Neuronal stem cell (in vitro differentiated cells): ENCODE data around the gene PAM16.

Experiments
- DNase-seq: peaks from one replicate; pipeline ENCODE4 v3.0.0-alpha.2; 2013; ENCODE audit warnings: low spot score
- H2AFZ ChIP-seq: one replicate; pipeline ENCODE4 v1.6.1; 2013; ENCODE audit warnings: mild to moderate bottlenecking, low read length, inconsistent platforms
- H2AK5ac ChIP-seq: 2 replicates; pipeline ENCODE4 v1.6.1; 2013; ENCODE audit warnings: low read depth, mild to moderate bottlenecking, inconsistent platforms, low read length, moderate library complexity, mixed read lengths
- H2BK120ac ChIP-seq: 2 replicates; pipeline ENCODE4 v1.6.1; 2013; ENCODE audit warnings: low read depth, mild to moderate bottlenecking, inconsistent platforms, low read length, moderate library complexity, mixed read lengths
- H2BK12ac ChIP-seq: one replicate; pipeline ENCODE4 v1.6.1; 2013; ENCODE audit warnings: low read length, inconsistent platforms
- H2BK15ac ChIP-seq: 2 replicates; pipeline ENCODE4 v1.6.1; 2013; ENCODE audit warnings: mild to moderate bottlenecking, low read length, inconsistent platforms, mixed read lengths
- H2BK5ac ChIP-seq: one replicate; pipeline ENCODE4 v1.6.1; 2013; ENCODE audit warnings: inconsistent platforms, mild to moderate bottlenecking, low read length, moderate library complexity
- H3K14ac ChIP-seq: one replicate; pipeline ENCODE4 v1.6.1; 2013; ENCODE audit warnings: low read length, inconsistent platforms
- H3K18ac ChIP-seq: 2 replicates; pipeline ENCODE4 v1.6.1; 2013; ENCODE audit warnings: low read length, inconsistent platforms
- H3K23ac ChIP-seq: 2 replicates; pipeline ENCODE4 v1.6.1; 2013; ENCODE audit warnings: low read depth, mild to moderate bottlenecking, mixed read lengths, low read length, inconsistent platforms; ENCODE audit not compliant: poor library complexity
- H3K27ac ChIP-seq: replicated peaks from 3 replicates; pipeline ENCODE4 v1.5.1; 2013; ENCODE audit warnings: low read length, inconsistent platforms
- H3K27me3 ChIP-seq, 3 experiments: 2 replicates each; pipeline ENCODE4 v1.6.1; 2013; ENCODE audit warnings: low read length in 3 of 3, mild to moderate bottlenecking in 2 of 3, inconsistent platforms in 1 of 3, low read depth in 1 of 3, mixed read lengths in 1 of 3, moderate library complexity in 1 of 3; ENCODE audit not compliant: control insufficient read depth in 3 of 3, insufficient read depth in 3 of 3
- H3K36me3 ChIP-seq, 2 donors: replicated peaks in 1 of 2; 2 replicates each; pipeline ENCODE4 v1.6.1; 2013; ENCODE audit warnings: low read length in 2 of 2; ENCODE audit not compliant: control insufficient read depth in 2 of 2, insufficient read depth in 2 of 2
- H3K4ac ChIP-seq: 2 replicates; pipeline ENCODE4 v1.6.1; 2013; ENCODE audit warnings: inconsistent platforms, mild to moderate bottlenecking, low read length, moderate library complexity
- H3K4me1 ChIP-seq, 2 donors: 1 replicate in 1 of 2; 2 replicates in 1 of 2; pipeline ENCODE4 v1.6.1; 2013; ENCODE audit warnings: low read length in 2 of 2, low read depth in 1 of 2; ENCODE audit not compliant: control insufficient read depth in 2 of 2, insufficient read depth in 1 of 2
- H3K4me2 ChIP-seq: one replicate; pipeline ENCODE4 v1.6.1; 2013; ENCODE audit warnings: mild to moderate bottlenecking, low read length, inconsistent platforms; ENCODE audit not compliant: insufficient read depth, poor library complexity, severe bottlenecking
- H3K4me3 ChIP-seq, 2 donors: 2 replicates each; pipeline ENCODE4 v1.5.1; 2013; ENCODE audit warnings: low read length in 2 of 2, mild to moderate bottlenecking in 2 of 2, inconsistent platforms in 1 of 2, moderate library complexity in 1 of 2
- H3K79me1 ChIP-seq: one replicate; pipeline ENCODE4 v1.6.1; 2013; ENCODE audit warnings: low read depth, mild to moderate bottlenecking, inconsistent platforms, low read length, moderate library complexity
- H3K9ac ChIP-seq: one replicate; pipeline ENCODE4 v1.6.1; 2013; ENCODE audit warnings: mild to moderate bottlenecking, low read depth, low read length, inconsistent platforms; ENCODE audit not compliant: poor library complexity
- H3K9me3 ChIP-seq, 2 donors: replicated peaks in 1 of 2; 2 replicates each; pipeline versions ENCODE3 to v1.6.1; 2013; ENCODE audit warnings: low read length in 2 of 2, mild to moderate bottlenecking in 2 of 2, inconsistent platforms in 1 of 2, low read depth in 1 of 2, mixed read lengths in 1 of 2, moderate library complexity in 1 of 2; ENCODE audit not compliant: control insufficient read depth in 2 of 2, insufficient read depth in 1 of 2
- H4K8ac ChIP-seq: one replicate; pipeline ENCODE4 v1.6.1; 2013; ENCODE audit warnings: low read depth, mild to moderate bottlenecking, inconsistent platforms, low read length, moderate library complexity
- H4K91ac ChIP-seq: one replicate; pipeline ENCODE4 v1.6.1; 2013; ENCODE audit warnings: low read length, low read depth, mild to moderate bottlenecking, inconsistent platforms; ENCODE audit not compliant: poor library complexity
- WGBS, 2 donors: extraction: QIAGEN DNeasy Blood & Tissue Kit; methylation state at CpG; one replicate each; pipeline ENCODE4 v1.1.7; 2013; ENCODE audit warnings: missing lambda C conversion rate in 2 of 2, mixed read lengths in 1 of 2; ENCODE audit not compliant: insufficient read length in 2 of 2, insufficient replicate concordance in 1 of 2; ENCODE audit errors: extremely low coverage in 2 of 2; 5-methylcytosine and 5-hydroxymethylcytosine counted together

The PAM16 gene

DNA sequence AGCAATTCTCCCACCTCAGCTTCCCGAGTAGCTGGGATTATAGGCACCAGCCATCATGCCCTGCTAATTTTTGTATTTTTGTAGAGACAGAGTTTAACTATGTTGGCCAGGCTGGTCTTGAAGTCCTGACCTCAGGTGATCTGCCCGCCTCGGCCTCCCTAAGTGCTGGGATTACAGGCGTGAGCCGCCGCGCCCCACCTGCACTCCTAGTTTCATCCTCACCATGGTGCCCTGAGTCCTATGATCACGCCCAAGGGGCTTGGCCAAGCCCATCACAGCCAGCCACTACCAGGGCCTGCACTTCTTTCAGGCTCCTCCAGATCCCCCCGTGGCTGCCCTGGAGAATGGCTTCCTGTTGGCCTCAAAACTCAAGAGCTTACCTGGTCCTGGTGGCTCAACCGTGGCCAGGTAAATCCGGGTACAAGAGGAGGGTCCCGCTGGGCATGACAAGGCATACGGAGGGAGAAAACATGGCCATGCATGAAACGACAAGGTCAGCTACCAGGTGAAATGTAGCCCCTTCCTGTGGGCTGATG is 57.9 kb downstream of the PAM16 start:
- no peak overlapping the region for H3K4ac ChIP-seq
- H2BK5ac ChIP-seq = peak overlapping the region; percentile 3
- peaks cover 18 to 19% of the 10 kb centered on the region in 2 donors for H3K4me1 ChIP-seq
- H3K36me3 ChIP-seq = no peaks in the 10 kb centered on the region
- no peaks in the 10 kb centered on the region for H3K9me3 ChIP-seq
- H3K4me3 ChIP-seq = peak overlapping the region in 1 of 2 donors; percentile 31
- H2BK120ac ChIP-seq = no peak overlapping the region
- H2BK15ac ChIP-seq = no peak overlapping the region
- peak overlapping the region; percentile 53 for H3K9ac ChIP-seq
- H3K23ac ChIP-seq = no peak overlapping the region
- H3K27me3 ChIP-seq = no peaks in the 10 kb centered on the region
- peak overlapping the region; percentile 71 for H2AK5ac ChIP-seq
- no CpG with 5 or more reads among the region's 14 CpGs for WGBS, 2 donors
- H3K27ac ChIP-seq = no peak overlapping the region
- peak overlapping the region; percentile 86 for H2AFZ ChIP-seq
- no peak overlapping the region for H4K91ac ChIP-seq
- H2BK12ac ChIP-seq = peak overlapping the region; percentile 2
- H3K4me2 ChIP-seq = no peak overlapping the region
- H4K8ac ChIP-seq = no peak overlapping the region
- peak overlapping the region; percentile 93 for H3K18ac ChIP-seq
- H3K14ac ChIP-seq = no peak overlapping the region
- no peaks in the 10 kb centered on the region for H3K79me1 ChIP-seq
- no peak for DNase-seq

DNA sequence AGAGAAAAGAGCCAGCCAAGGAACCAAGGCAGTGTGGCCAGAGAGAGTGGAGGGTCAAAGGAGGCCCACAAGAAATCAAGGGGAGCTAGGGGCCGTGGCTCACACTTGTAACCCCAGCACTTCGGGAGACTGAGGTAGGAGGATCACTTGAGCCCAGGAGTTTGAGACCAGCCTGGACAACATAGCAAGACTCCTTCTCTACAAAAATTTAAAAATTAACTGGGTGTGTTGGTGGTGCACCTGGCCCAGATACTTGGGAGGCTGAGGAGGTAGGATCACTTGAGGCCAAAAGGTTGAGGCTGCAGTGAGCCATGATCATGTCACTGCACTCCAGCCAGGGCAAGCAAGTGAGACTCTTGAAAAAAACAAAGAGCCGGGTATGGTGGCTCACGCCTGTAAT is 59.4 kb downstream of the PAM16 start:
- Histone ChIP-seq H2BK5ac (no peak overlapping the region), H4K8ac (no peak overlapping the region), H2BK15ac (no peak overlapping the region), H2BK120ac (no peak overlapping the region), H2BK12ac (no peak overlapping the region), H3K9ac (no peak overlapping the region), H3K4me1 (peaks cover 16 to 18% of the 10 kb centered on the region in 2 donors), H2AFZ (no peak overlapping the region), H3K27me3 (no peaks in the 10 kb centered on the region), H3K4me3 (no peak overlapping the region), H3K79me1 (no peaks in the 10 kb centered on the region), H3K14ac (no peak overlapping the region), H3K18ac (no peak overlapping the region), H3K27ac (no peak overlapping the region), H4K91ac (no peak overlapping the region), H3K4ac (no peak overlapping the region), H3K4me2 (no peak overlapping the region), H3K36me3 (no peaks in the 10 kb centered on the region), H3K9me3 (no peaks in the 10 kb centered on the region), H2AK5ac (no peak overlapping the region), H3K23ac (no peak overlapping the region)
- DNase-seq = no peak
- WGBS, 2 donors = no CpG with 5 or more reads among the region's 4 CpGs
